A673 (cell line): ENCODE measurements around the gene FAM217B. TPM values are rescaled to one million over a fixed set of nuclear protein-coding genes. Genes with fewer than 3 reads are reported as not detected.

ENCODE experiments used
- BruUV-seq: library from RNA; stranded (reverse); fragments of 400-500 nt; replicated peaks from 2 replicates; lab custom pipeline; 2021; lab: Mats Ljungman, UMichigan
- CTCF ChIA-PET: fragments of 300-600 bp; sonication (Branson Sonifier 250); formaldehyde crosslinking; loops from one replicate; lab custom pipeline; 2022; ENCODE audit warnings: antibody characterized with exemption; lab: Charles Lee
- POLR2A ChIA-PET: fragments of 300-600 bp; sonication (Branson Sonifier 250); formaldehyde crosslinking; loops from one replicate; lab custom pipeline; 2022; ENCODE audit warnings: antibody characterized with exemption; ENCODE audit not compliant: low non-redundant PET; lab: Charles Lee
- DNase-seq: peaks from one replicate; pipeline ENCODE4 v3.0.0-alpha.2; 2015; ENCODE audit warnings: low spot score
- H3K27ac ChIP-seq: fragments of 200-600 bp; sonication (generic); 2 replicates; pipeline ENCODE4 v1.5.1; 2016; ENCODE audit warnings: mixed run types, low read depth, mild to moderate bottlenecking, mixed read lengths, antibody characterized with exemption, low read length; ENCODE audit not compliant: poor library complexity, severe bottlenecking
- H3K27me3 ChIP-seq: fragments of 200-600 bp; sonication (generic); replicated peaks from 2 replicates; pipeline ENCODE4 v1.6.1; 2017; ENCODE audit warnings: mixed run types, low read depth, mild to moderate bottlenecking, mixed read lengths, antibody characterized with exemption, low read length; ENCODE audit not compliant: insufficient read depth, poor library complexity
- H3K36me3 ChIP-seq: fragments of 200-600 bp; sonication (generic); 2 replicates; pipeline ENCODE4 v1.6.1; 2016; ENCODE audit warnings: mixed run types, mild to moderate bottlenecking, mixed read lengths, antibody characterized with exemption, low read length; ENCODE audit not compliant: insufficient read depth, poor library complexity, severe bottlenecking
- H3K4me1 ChIP-seq: fragments of 200-600 bp; sonication (generic); 2 replicates; pipeline ENCODE4 v1.6.1; 2017; ENCODE audit warnings: mixed run types, mild to moderate bottlenecking, mixed read lengths, antibody characterized with exemption, low read length; ENCODE audit not compliant: insufficient read depth, poor library complexity, severe bottlenecking
- H3K4me3 ChIP-seq: fragments of 200-600 bp; sonication (generic); 2 replicates; pipeline ENCODE4 v1.5.1; 2016; ENCODE audit warnings: low read depth, mixed run types, mild to moderate bottlenecking, mixed read lengths, low read length; ENCODE audit not compliant: poor library complexity, severe bottlenecking
- H3K9me3 ChIP-seq: fragments of 200-600 bp; sonication (generic); 2 replicates; pipeline ENCODE4 v1.6.1; 2016; ENCODE audit warnings: mixed run types, low read depth, mild to moderate bottlenecking, mixed read lengths, antibody characterized with exemption, low read length; ENCODE audit not compliant: poor library complexity, severe bottlenecking
- EZH2 ChIP-seq: fragments of 200-600 bp; sonication (generic); IDR thresholded peaks from 2 replicates; pipeline ENCODE4 v1.6.1; 2017; ENCODE audit warnings: borderline replicate concordance, low read depth, mild to moderate bottlenecking, mixed read lengths, antibody characterized with exemption, low read length; ENCODE audit not compliant: poor library complexity, severe bottlenecking
- intact Hi-C: fragments of 100-400 bp; cut with micrococcal nuclease; formaldehyde crosslinking; loops from one replicate; pipeline ENCODE4 v1.10.0; 2022; ENCODE audit not compliant: unreplicated experiment
- total RNA-seq: library from RNA; stranded (reverse); gene quantifications from 2 replicates; pipeline ENCODE4 v1.2.3, GENCODE V29; 2021
- TF ChIP-seq, protein P1 (sequence below): fragments of 300-800, 200-600 bp; sonication (generic); conservative IDR thresholded peaks from 2 replicates; pipeline ENCODE4 v1.5.1; 2017; ENCODE audit warnings: low read depth, mild to moderate bottlenecking, antibody characterized with exemption, low read length, moderate library complexity, mixed read lengths

FAM217B gene
- total RNA-seq, 1 experiment from 2014 or later = 26.6 TPM

DNA sequence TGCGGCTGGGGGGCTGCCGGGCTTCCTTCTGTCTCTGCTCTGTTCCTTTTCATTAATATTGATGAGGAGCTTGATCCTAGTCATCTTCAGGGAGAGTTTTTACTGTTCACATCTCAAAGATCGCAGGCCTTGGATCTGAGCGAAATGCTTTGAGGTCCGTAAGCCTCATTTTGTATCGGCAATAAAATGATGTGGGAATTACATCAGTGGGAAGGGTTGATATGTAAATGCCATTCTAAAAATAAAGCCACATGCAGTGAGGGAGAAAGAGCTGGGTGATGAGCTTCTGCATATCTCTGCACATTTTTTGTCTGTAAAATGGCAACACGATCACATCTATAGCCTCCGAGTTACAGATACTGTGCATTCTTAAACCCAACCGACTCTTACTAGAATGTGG is 42.9 kb downstream of the FAM217B start:
- TF ChIP-seq, protein P1, sequence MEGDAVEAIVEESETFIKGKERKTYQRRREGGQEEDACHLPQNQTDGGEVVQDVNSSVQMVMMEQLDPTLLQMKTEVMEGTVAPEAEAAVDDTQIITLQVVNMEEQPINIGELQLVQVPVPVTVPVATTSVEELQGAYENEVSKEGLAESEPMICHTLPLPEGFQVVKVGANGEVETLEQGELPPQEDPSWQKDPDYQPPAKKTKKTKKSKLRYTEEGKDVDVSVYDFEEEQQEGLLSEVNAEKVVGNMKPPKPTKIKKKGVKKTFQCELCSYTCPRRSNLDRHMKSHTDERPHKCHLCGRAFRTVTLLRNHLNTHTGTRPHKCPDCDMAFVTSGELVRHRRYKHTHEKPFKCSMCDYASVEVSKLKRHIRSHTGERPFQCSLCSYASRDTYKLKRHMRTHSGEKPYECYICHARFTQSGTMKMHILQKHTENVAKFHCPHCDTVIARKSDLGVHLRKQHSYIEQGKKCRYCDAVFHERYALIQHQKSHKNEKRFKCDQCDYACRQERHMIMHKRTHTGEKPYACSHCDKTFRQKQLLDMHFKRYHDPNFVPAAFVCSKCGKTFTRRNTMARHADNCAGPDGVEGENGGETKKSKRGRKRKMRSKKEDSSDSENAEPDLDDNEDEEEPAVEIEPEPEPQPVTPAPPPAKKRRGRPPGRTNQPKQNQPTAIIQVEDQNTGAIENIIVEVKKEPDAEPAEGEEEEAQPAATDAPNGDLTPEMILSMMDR = no peak
- TF ChIP-seq EZH2 = no peak
- ChIA-PET POLR2A (no interaction called here), CTCF (no interaction called here)
- no peak for DNase-seq
- Histone ChIP-seq H3K9me3 (no peaks in the 10 kb centered on the region), H3K4me3 (no peak overlapping the region), H3K4me1 (no peaks in the 10 kb centered on the region), H3K27me3 (no peaks in the 10 kb centered on the region), H3K27ac (no peak overlapping the region), H3K36me3 (no peaks in the 10 kb centered on the region)
- BruUV-seq = no TSS peak
- intact Hi-C loops = no loop called here

DNA sequence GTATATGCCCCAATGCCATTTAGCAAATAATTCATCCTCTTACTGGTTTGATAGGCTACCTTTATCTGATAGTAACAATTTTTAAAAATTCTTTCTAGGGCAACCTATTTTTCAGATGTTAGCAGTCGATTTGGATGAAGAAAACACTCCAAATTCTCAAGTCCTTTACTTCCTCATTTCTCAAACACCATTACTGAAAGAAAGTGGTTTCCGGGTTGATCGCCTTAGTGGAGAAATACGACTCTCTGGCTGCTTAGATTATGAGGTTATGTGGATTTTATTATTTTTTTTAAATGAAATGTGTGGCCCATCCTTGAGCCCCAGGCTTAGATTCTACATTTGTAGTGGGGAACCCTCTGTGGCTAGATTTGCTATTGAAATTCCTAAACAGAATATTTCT is 44.4 kb downstream of the FAM217B start:
- no peaks in the 10 kb centered on the region for H3K9me3 ChIP-seq
- BruUV-seq = no TSS peak
- no peak overlapping the region for H3K27ac ChIP-seq
- DNase-seq = no peak
- no peaks in the 10 kb centered on the region for H3K4me1 ChIP-seq
- H3K27me3 ChIP-seq = no peaks in the 10 kb centered on the region
- no peak overlapping the region for H3K4me3 ChIP-seq
- no peaks in the 10 kb centered on the region for H3K36me3 ChIP-seq
- ChIA-PET CTCF (no interaction called here), POLR2A (no interaction called here)
- TF ChIP-seq EZH2 = no peak
- TF ChIP-seq, protein P1 = no peak
- intact Hi-C loops = no loop called here

GRCh38 chr20:59985164-59985563 is 45.0 kb downstream of the FAM217B start:
- no peak for DNase-seq
- Histone ChIP-seq H3K36me3 (no peaks in the 10 kb centered on the region), H3K27ac (no peak overlapping the region), H3K27me3 (no peaks in the 10 kb centered on the region), H3K4me1 (no peaks in the 10 kb centered on the region), H3K9me3 (no peaks in the 10 kb centered on the region), H3K4me3 (no peak overlapping the region)
- ChIA-PET CTCF (no interaction called here), POLR2A (no interaction called here)
- intact Hi-C loops = no loop called here
- TF ChIP-seq, protein P1 = no peak
- TF ChIP-seq EZH2 = no peak
- BruUV-seq = no TSS peak
